Measurements from ENCODE around the gene C1QTNF7. TPM values are rescaled to one million over a fixed set of nuclear protein-coding genes. Genes with fewer than 3 reads are reported as not detected.
A peak's percentile ranks its signal among the peaks of the same experiment; 100 is the strongest.

Gene C1QTNF7
- total and polyA plus RNA-seq, 9 donors: 5.9 to 23.6 (median 14.1) TPM

GRCh38 chr4:15400226-15400625, 27.6 kb upstream of the C1QTNF7 start:
- intact Hi-C loops (cut with DNase I): no loop called here
- Histone ChIP-seq H3K4me3 (no peak overlapping the region), H3K36me3 (no peaks in the 10 kb centered on the region), H3K9me3 (no peaks in the 10 kb centered on the region), H3K27ac (peak overlapping the region in 1 of 2 donors; percentile 61), H3K4me1 (ENCODE audit: insufficient read depth) (peaks cover 16% of the 10 kb centered on the region), H3K27me3 (no peaks in the 10 kb centered on the region)
- 27 to 51% (median 34%) methylated on average over 3 of the region's 3 CpGs for WGBS, 3 donors
- no peak for DNase-seq
- TF ChIP-seq POLR2A (IDR thresholded peaks at IDR 0.05) (no peak), EP300 (IDR thresholded peaks at IDR 0.05) (no peak), CTCF (IDR thresholded peaks at IDR 0.05) (no peak)

DNA sequence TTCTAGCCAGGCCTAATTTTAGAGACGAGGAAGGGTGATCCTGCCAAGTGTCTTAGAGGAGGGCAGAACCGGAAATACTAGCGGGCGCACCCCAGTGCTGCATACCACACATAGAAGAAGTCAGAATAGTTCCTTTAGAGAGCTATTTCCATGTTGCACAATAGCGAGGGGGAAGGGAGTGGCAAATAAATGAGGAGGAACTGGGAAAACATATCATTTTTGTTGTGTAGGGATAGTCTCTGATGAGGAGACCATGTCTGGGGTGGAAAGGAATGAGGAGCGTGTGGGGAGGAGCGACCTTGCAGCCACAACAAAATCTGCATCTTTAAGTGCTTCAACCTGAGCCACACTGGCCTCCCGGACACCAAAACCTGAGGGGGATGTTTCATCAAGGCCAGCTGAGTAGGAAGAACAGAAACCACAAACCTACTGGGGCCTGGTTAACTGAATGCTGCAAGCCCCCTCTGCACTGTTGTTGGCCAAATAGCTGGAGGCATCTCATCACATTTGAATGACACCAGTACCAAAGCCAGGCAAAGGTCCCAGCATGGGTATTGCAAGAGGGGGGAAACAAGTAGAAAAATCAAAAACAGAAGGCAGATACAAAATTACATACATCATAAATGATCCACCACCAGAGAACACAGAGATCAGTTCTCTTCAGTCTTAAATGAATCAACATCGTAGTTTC, 26.7 kb upstream of the C1QTNF7 start:
- Histone ChIP-seq H3K36me3 (no peaks in the 10 kb centered on the region), H3K4me1 (ENCODE audit: insufficient read depth) (peaks cover 14% of the 10 kb centered on the region)

GRCh38 chr4:15402146-15402545, 25.7 kb upstream of the C1QTNF7 start:
- Histone ChIP-seq H3K36me3 (no peaks in the 10 kb centered on the region), H3K4me1 (ENCODE audit: insufficient read depth) (peaks cover 14% of the 10 kb centered on the region), H3K9me3 (no peaks in the 10 kb centered on the region), H3K4me3 (no peak overlapping the region), H3K27me3 (no peaks in the 10 kb centered on the region), H3K27ac (peak overlapping the region in 1 of 2 donors; percentile 61)
- DNase-seq: no peak
- 9 to 16% (median 10%) methylated on average over 2 of the region's 2 CpGs for WGBS, 3 donors
- TF ChIP-seq POLR2A (IDR thresholded peaks at IDR 0.05): no peak
- TF ChIP-seq CTCF (IDR thresholded peaks at IDR 0.05): no peak
- TF ChIP-seq EP300 (IDR thresholded peaks at IDR 0.05): no peak
- intact Hi-C loops (cut with DNase I): no loop called here

More for the DNA sequence above, 26.7 kb upstream of the C1QTNF7 start:
- H3K4me3 ChIP-seq: no peak overlapping the region
- H3K27me3 ChIP-seq: no peaks in the 10 kb centered on the region
- TF ChIP-seq EP300 (IDR thresholded peaks at IDR 0.05) (no peak), CTCF (IDR thresholded peaks at IDR 0.05) (no peak), POLR2A (IDR thresholded peaks at IDR 0.05) (no peak)
- DNase-seq: peak; percentile 43 to 68 (median 58)
- 5 to 16% (median 10%) methylated on average over 9 of the region's 9 CpGs for WGBS, 3 donors
- H3K27ac ChIP-seq: peak overlapping the region in 1 of 2 donors; percentile 61
- no peaks in the 10 kb centered on the region for H3K9me3 ChIP-seq
- intact Hi-C loops (cut with DNase I): no loop called here

DNA sequence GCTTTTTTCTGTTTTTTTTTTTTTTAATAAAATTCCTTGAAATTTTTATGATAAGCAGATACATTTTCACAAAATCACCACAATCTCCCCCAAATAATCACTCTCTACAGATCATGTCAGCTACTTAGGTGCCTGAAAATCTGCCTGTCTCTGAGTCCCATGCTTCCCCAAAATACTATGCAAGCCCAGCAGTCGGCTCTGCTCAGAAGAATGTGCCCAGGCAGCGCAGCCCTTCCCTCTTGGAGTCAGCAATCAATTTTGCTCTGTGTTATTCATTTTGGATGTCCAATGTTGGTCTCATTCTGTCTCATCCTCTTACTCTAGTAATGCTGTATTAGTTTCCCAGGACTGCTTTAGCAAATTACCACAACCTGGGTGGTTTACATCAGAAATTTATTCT, 24.9 kb upstream of the C1QTNF7 start:
- Histone ChIP-seq H3K27ac (no peak overlapping the region), H3K27me3 (no peaks in the 10 kb centered on the region), H3K4me3 (no peak overlapping the region), H3K4me1 (ENCODE audit: insufficient read depth) (peaks cover 14% of the 10 kb centered on the region), H3K36me3 (no peaks in the 10 kb centered on the region), H3K9me3 (no peaks in the 10 kb centered on the region)
- intact Hi-C loops (cut with DNase I): no loop called here
- 28 to 32% (median 30%) methylated on average over 2 of the region's 2 CpGs for WGBS, 3 donors
- TF ChIP-seq CTCF (IDR thresholded peaks at IDR 0.05): no peak
- no peak for TF ChIP-seq EP300 (IDR thresholded peaks at IDR 0.05)
- TF ChIP-seq POLR2A (IDR thresholded peaks at IDR 0.05): no peak
- DNase-seq: no peak

Data from ovary (tissue), 9 donors.